ENCODE data around the gene WFDC10B. TPM values are rescaled to one million over a fixed set of nuclear protein-coding genes. Genes with fewer than 3 reads are reported as not detected.
"Not testable (repeated sequence)": the region's sequence is repeated elsewhere in the genome, so short reads cannot be mapped to it uniquely, and the experiment has no call there.

Gene WFDC10B
- total RNA-seq, 1 experiment from 2014 or later: not detected

DNA sequence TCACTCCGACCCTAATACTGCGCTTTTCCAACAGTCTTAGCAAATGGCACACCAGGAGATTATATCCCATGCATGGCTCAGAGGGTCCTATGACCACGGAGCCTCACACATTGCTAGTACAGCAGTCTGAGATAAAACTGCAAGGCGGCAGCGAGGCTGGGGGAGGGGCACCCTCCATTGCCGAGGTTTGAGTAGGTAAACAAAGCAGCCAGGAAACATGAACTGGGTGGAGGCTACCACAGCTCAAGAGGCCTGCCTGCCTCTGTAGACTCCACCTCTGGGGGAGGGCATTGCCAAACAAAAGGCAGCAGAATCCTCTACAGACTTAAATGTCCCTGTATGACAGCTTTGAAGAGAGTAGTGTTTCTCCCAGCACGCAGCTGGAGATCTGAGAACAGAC, 53.1 kb downstream of the WFDC10B start:
- CTCF ChIA-PET; H4K20me1 ChIP-seq (ENCODE audit: insufficient read depth); H3K79me2 ChIP-seq (ENCODE audit: insufficient read depth, low read length); H3K36me3 ChIP-seq (ENCODE audit: control insufficient read depth in 1 of 2, insufficient read depth in 2 of 2, low read length in 2 of 2); BruUV-seq (replicated peaks); H3K9me3 ChIP-seq (ENCODE audit: control insufficient read depth in 1 of 2, insufficient read depth in 1 of 2, low read depth in 1 of 2, low read length in 2 of 2); H3K27ac ChIP-seq (ENCODE audit: low read depth, low read length); H3K4me3 ChIP-seq (replicated peaks in 1 of 2; ENCODE audit: low read depth in 1 of 2, low read length in 2 of 2); POLR2A ChIA-PET; H3K9ac ChIP-seq (ENCODE audit: low read length); H3K4me1 ChIP-seq (ENCODE audit: control insufficient read depth in 1 of 2, insufficient read depth in 2 of 2, low read length in 2 of 2); ATAC-seq; H2AFZ ChIP-seq (ENCODE audit: low read depth, low read length, poor library complexity, severe bottlenecking); H3K27me3 ChIP-seq (ENCODE audit: insufficient read depth, low read length); H3K9me2 ChIP-seq (ENCODE audit: insufficient read depth); RAD21 ChIA-PET (ENCODE audit: low non-redundant PET in 1 of 2, low total read pairs in 2 of 2, uncharacterized antibody in 2 of 2, unreplicated experiment in 2 of 2); H3K4me2 ChIP-seq (ENCODE audit: low read length); intact Hi-C loops (cut with micrococcal nuclease); DNase-seq (ENCODE audit: low read depth, low spot score): not testable (repeated sequence)

DNA sequence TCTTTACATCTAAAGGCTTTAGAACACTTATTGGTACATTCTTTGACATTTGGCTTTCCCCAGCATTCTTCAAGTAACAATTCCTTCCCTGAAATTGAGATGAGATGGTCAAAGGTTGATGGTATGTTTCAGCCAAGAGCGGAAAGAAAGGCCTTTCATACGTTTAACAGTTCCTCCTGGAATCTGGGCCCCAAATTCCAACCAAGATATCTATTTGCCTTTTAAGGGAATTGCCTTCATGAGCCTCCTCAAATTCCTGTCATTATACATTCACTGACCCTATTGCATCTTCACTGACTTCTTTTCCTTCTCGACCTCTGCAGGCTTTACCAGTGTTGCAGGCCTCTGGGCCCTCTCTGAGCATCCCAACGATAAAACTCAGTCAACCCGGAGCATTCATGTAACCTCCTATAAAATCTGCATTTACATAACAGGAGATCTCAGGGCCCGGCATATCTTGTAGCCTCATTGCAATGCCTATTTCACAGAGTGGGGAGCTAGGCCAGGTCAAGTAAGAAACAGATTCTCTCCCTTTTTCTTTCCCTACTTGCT, 55.4 kb downstream of the WFDC10B start:
- ATAC-seq (no peak), DNase-seq (ENCODE audit: low read depth, low spot score) (no peak)
- H3K9me3 ChIP-seq (ENCODE audit: control insufficient read depth in 1 of 2, insufficient read depth in 1 of 2, low read depth in 1 of 2, low read length in 2 of 2): no peaks in the 10 kb centered on the region
- H3K9ac ChIP-seq (ENCODE audit: low read length): no peak overlapping the region
- H3K27ac ChIP-seq (ENCODE audit: low read depth, low read length): no peak overlapping the region
- TF ChIP-seq EZH2phosphoT487 (IDR thresholded peaks at IDR 0.05; ENCODE audit: borderline replicate concordance) (no peak), TCF7L2 (IDR thresholded peaks at IDR 0.05; ENCODE audit: borderline replicate concordance, extremely low read depth, insufficient read depth, insufficient read length) (no peak), SRF (IDR thresholded peaks at IDR 0.05; ENCODE audit: low read depth) (no peak), FOSL1 (IDR thresholded peaks at IDR 0.05; ENCODE audit: low read depth) (no peak), RAD21 (IDR thresholded peaks at IDR 0.05; ENCODE audit: low read depth) (no peak), POLR2A (IDR thresholded peaks at IDR 0.05; ENCODE audit: borderline replicate concordance, extremely low read depth, insufficient read depth, insufficient read length) (no peak), CBX3 (IDR thresholded peaks at IDR 0.05; ENCODE audit: low read depth) (no peak), ZFX (IDR thresholded peaks at IDR 0.05) (no peak), SIN3A (IDR thresholded peaks at IDR 0.05; ENCODE audit: low read depth) (no peak), YY1 (IDR thresholded peaks at IDR 0.05; ENCODE audit: extremely low read depth, insufficient replicate concordance, low read depth, low read length) (no peak)
- TF ChIP-seq, protein P1, sequence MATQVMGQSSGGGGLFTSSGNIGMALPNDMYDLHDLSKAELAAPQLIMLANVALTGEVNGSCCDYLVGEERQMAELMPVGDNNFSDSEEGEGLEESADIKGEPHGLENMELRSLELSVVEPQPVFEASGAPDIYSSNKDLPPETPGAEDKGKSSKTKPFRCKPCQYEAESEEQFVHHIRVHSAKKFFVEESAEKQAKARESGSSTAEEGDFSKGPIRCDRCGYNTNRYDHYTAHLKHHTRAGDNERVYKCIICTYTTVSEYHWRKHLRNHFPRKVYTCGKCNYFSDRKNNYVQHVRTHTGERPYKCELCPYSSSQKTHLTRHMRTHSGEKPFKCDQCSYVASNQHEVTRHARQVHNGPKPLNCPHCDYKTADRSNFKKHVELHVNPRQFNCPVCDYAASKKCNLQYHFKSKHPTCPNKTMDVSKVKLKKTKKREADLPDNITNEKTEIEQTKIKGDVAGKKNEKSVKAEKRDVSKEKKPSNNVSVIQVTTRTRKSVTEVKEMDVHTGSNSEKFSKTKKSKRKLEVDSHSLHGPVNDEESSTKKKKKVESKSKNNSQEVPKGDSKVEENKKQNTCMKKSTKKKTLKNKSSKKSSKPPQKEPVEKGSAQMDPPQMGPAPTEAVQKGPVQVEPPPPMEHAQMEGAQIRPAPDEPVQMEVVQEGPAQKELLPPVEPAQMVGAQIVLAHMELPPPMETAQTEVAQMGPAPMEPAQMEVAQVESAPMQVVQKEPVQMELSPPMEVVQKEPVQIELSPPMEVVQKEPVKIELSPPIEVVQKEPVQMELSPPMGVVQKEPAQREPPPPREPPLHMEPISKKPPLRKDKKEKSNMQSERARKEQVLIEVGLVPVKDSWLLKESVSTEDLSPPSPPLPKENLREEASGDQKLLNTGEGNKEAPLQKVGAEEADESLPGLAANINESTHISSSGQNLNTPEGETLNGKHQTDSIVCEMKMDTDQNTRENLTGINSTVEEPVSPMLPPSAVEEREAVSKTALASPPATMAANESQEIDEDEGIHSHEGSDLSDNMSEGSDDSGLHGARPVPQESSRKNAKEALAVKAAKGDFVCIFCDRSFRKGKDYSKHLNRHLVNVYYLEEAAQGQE (IDR thresholded peaks at IDR 0.05; ENCODE audit: low read depth): no peak
- TF ChIP-seq, protein P2, sequence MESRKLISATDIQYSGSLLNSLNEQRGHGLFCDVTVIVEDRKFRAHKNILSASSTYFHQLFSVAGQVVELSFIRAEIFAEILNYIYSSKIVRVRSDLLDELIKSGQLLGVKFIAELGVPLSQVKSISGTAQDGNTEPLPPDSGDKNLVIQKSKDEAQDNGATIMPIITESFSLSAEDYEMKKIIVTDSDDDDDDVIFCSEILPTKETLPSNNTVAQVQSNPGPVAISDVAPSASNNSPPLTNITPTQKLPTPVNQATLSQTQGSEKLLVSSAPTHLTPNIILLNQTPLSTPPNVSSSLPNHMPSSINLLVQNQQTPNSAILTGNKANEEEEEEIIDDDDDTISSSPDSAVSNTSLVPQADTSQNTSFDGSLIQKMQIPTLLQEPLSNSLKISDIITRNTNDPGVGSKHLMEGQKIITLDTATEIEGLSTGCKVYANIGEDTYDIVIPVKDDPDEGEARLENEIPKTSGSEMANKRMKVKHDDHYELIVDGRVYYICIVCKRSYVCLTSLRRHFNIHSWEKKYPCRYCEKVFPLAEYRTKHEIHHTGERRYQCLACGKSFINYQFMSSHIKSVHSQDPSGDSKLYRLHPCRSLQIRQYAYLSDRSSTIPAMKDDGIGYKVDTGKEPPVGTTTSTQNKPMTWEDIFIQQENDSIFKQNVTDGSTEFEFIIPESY (IDR thresholded peaks at IDR 0.05; ENCODE audit: extremely low read depth, insufficient replicate concordance, low read length): no peak
- TF ChIP-seq, protein P3, sequence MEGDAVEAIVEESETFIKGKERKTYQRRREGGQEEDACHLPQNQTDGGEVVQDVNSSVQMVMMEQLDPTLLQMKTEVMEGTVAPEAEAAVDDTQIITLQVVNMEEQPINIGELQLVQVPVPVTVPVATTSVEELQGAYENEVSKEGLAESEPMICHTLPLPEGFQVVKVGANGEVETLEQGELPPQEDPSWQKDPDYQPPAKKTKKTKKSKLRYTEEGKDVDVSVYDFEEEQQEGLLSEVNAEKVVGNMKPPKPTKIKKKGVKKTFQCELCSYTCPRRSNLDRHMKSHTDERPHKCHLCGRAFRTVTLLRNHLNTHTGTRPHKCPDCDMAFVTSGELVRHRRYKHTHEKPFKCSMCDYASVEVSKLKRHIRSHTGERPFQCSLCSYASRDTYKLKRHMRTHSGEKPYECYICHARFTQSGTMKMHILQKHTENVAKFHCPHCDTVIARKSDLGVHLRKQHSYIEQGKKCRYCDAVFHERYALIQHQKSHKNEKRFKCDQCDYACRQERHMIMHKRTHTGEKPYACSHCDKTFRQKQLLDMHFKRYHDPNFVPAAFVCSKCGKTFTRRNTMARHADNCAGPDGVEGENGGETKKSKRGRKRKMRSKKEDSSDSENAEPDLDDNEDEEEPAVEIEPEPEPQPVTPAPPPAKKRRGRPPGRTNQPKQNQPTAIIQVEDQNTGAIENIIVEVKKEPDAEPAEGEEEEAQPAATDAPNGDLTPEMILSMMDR (IDR thresholded peaks at IDR 0.05 in 2 of 3, conservative IDR thresholded peaks at IDR 0.05 in 1 of 3; ENCODE audit: borderline replicate concordance in 1 of 3, insufficient read depth in 1 of 3, low read depth in 2 of 3, low read length in 2 of 3): no peak
- no peak overlapping the region for H3K4me2 ChIP-seq (ENCODE audit: low read length)
- no peak overlapping the region for H3K4me3 ChIP-seq (replicated peaks in 1 of 2; ENCODE audit: low read depth in 1 of 2, low read length in 2 of 2)
- no peaks in the 10 kb centered on the region for H3K79me2 ChIP-seq (ENCODE audit: insufficient read depth, low read length)
- H2AFZ ChIP-seq (ENCODE audit: low read depth, low read length, poor library complexity, severe bottlenecking): no peak overlapping the region
- POLR2A ChIA-PET: no interaction called here
- H4K20me1 ChIP-seq (ENCODE audit: insufficient read depth): no peaks in the 10 kb centered on the region
- RAD21 ChIA-PET (ENCODE audit: low non-redundant PET in 1 of 2, low total read pairs in 2 of 2, uncharacterized antibody in 2 of 2, unreplicated experiment in 2 of 2): no interaction called here
- no peaks in the 10 kb centered on the region for H3K36me3 ChIP-seq (ENCODE audit: control insufficient read depth in 1 of 2, insufficient read depth in 2 of 2, low read length in 2 of 2)
- H3K9me2 ChIP-seq (ENCODE audit: insufficient read depth): no peaks in the 10 kb centered on the region
- no peaks in the 10 kb centered on the region for H3K4me1 ChIP-seq (ENCODE audit: control insufficient read depth in 1 of 2, insufficient read depth in 2 of 2, low read length in 2 of 2)
- CTCF ChIA-PET: no interaction called here
- BruUV-seq (replicated peaks): no TSS peak
- intact Hi-C loops (cut with micrococcal nuclease): no loop called here
- no peaks in the 10 kb centered on the region for H3K27me3 ChIP-seq (ENCODE audit: insufficient read depth, low read length)
